A673 (cell line): ENCODE measurements around the gene NPY4R.
"Not testable (repeated sequence)": the region's sequence is repeated elsewhere in the genome, so short reads cannot be mapped to it uniquely, and the experiment has no call there.

Source experiments
- EZH2 ChIP-seq: fragments of 200-600 bp; sonication (generic); IDR thresholded peaks from 2 replicates; pipeline ENCODE4 v1.6.1; 2017; ENCODE audit warnings: borderline replicate concordance, low read depth, mild to moderate bottlenecking, mixed read lengths, antibody characterized with exemption, low read length; ENCODE audit not compliant: poor library complexity, severe bottlenecking
- TF ChIP-seq, protein P1 (sequence below): fragments of 300-800, 200-600 bp; sonication (generic); conservative IDR thresholded peaks from 2 replicates; pipeline ENCODE4 v1.5.1; 2017; ENCODE audit warnings: low read depth, mild to moderate bottlenecking, antibody characterized with exemption, low read length, moderate library complexity, mixed read lengths

DNA sequence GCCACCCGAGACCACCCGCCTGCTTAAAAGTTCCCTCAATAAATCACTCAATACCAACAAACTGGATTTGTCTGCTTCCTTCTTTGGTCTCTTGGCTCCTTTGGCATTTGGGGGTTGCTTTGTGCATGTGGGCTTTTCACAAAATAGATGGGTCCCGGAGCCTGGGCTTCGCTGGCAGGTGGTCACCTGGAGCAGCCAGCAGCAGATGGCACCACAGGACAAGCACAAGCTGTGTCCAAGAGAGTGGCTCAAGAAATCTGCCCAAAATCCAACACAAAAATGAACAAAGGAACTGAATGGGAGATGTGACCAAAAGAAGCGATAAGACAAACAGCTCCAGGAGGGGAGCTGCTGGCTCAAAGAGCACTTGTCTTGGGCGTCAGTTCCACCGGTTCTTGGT lies 6.2 kb downstream of the NPY4R start:
- TF ChIP-seq, protein P1, sequence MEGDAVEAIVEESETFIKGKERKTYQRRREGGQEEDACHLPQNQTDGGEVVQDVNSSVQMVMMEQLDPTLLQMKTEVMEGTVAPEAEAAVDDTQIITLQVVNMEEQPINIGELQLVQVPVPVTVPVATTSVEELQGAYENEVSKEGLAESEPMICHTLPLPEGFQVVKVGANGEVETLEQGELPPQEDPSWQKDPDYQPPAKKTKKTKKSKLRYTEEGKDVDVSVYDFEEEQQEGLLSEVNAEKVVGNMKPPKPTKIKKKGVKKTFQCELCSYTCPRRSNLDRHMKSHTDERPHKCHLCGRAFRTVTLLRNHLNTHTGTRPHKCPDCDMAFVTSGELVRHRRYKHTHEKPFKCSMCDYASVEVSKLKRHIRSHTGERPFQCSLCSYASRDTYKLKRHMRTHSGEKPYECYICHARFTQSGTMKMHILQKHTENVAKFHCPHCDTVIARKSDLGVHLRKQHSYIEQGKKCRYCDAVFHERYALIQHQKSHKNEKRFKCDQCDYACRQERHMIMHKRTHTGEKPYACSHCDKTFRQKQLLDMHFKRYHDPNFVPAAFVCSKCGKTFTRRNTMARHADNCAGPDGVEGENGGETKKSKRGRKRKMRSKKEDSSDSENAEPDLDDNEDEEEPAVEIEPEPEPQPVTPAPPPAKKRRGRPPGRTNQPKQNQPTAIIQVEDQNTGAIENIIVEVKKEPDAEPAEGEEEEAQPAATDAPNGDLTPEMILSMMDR, result not testable (repeated sequence)
- TF ChIP-seq EZH2, result not testable (repeated sequence)
